GM10847 (cell line): ENCODE measurements around the gene PIGS.

ENCODE experiments used
- POLR2A ChIP-seq: IDR thresholded peaks from 2 replicates; pipeline ENCODE4 v1.6.1; 2011; ENCODE audit not compliant: insufficient read length; ENCODE audit errors: extremely low read depth

Gene PIGS

GRCh38 chr17:28571361-28572122, at the start of gene PIGS:
TSS of gene PIGS (minus strand) at chr17:28571524. CDS start at chr17:28571496, 28 bp downstream.
- TF ChIP-seq POLR2A = peak; percentile 87

GRCh38 chr17:28620010-28620409, 48.7 kb upstream of the PIGS start:
- no peak for TF ChIP-seq POLR2A

DNA sequence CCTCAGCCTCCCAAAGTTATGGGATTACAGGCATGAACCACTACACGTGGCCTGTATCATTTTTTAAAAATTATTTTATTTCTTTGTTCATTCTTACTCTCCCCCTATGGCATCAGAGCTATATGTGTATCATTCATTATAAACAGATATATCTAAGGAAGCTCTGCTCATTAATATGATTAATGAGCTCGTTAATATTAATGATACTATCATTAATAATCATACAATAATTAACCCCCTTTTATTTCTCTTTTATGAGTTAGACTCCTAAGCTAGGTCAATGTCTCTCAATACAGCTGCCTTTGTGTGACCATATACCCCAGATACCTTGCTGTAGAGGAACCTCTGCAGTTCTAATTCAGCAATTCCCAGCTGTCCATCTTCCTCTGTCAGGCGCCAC, 47.1 kb upstream of the PIGS start:
- no peak for TF ChIP-seq POLR2A

DNA sequence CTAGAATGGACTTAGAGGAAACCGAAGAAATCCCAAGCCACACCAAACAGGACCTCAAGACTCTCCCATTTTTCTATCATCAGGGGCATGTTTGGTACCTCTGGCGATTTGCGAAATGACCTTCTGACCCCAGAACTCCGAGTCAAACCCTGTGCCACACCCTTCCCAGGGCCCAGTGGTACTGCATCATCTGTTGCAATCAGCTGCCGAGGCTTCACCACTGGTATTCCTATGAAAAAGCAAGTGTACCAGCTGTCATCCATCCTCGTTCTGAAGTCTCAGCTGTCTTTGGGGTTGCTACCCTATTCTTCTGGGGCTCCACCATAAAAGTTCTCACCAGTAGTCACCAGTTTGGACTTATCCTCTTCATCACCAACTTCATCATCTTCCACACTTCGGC, 45.0 kb upstream of the PIGS start:
- no peak for TF ChIP-seq POLR2A

GRCh38 chr17:28615260-28615940, 44.1 kb upstream of the PIGS start:
- no peak for TF ChIP-seq POLR2A

DNA sequence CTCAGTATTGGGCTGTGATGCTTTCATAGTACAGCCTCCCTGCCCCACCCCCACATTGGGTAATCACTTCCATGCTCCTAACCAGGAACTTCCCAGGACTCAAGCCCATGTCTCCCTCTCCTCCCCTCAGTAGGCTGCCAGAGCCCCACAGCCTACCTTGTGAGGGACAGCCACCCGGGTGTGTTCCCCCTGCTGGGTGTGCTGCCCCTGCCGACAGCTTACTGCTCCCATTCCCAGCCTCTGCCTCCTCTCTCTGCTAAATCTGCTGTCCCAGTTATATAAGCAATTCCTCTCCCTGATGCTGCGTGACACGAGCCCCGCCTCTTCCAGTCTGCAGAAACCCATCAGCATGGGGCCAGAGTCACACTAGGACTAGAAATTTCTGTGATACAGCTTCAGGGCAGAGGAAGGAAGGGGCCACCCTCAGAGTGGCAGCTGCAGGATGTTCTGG, 42.6 kb upstream of the PIGS start, which contains the start of gene RSKR:
Gene RSKR, minus strand, starts transcription at position 255 of the 451 bp plus-strand sequence. Its CDS starts 24 bp downstream, at position 231.
- no peak for TF ChIP-seq POLR2A

DNA sequence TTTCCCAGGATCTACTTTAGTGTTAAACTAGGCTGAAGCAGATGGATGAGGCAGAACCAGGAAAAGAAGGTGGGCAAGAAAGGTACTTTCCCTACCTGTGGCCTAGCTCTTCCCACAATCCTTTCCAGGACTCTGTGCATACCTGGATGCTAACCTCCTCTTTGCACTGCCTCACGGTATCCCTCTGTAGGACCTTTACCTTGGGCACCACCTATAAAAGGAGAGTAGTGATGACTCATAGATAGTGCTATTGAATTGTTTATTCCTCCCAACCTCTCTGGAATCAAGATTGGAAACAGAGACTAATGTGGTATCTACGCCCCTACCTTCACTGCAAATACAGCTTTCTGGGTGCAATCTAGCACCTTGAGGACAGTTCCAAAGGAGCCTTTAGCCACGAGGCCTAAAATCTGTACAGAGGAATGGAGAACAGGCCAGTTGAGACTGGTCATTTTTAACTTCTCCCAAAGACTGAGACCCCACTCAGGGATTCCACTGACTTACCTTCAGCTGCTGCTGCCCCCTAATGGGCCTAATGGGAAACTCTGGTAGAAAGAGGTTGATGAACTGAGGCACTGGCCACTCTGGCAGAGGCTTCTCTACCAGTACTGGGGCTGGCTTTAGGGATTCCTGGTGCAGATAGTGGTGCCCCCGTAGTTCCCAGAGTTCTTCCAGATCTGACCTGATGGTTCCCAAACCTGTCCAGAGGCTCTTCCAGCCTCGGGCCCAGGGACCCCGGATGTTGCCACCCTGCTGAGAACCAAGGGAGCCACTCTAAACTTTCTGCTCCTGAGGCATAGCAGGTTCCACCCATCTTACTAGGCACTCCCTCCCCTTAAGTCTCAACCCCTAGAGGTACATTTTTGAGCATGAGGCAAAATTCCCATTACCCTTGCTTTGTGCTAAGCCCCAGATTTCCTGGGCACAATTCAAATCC, 41.9 kb upstream of the PIGS start:
- no peak for TF ChIP-seq POLR2A

DNA sequence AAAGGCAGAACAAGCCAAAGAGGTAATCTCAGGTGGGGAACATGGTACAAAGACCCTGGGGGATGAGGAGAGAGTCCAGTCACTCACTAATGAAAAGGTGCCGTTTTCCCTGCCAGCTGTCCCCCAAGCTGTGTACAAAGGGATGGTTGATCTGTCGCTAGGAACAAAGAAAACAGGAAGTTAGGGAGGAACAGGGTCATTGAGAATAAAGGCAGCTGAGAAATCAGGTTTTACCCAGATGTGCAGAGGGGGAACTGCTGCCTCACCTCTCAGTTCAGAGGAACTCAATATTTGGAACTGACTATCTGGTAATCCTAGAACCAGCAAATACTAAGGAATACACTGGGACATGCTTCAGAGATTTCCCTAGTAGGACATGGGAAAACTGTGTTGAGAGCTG, 41.2 kb upstream of the PIGS start:
- no peak for TF ChIP-seq POLR2A

GRCh38 chr17:28610376-28610775, 39.1 kb upstream of the PIGS start:
- TF ChIP-seq POLR2A = no peak

- no peak for TF ChIP-seq POLR2A
Observed at GRCh38 chr17:28599311-28600184, 28.2 kb upstream of the PIGS start.

DNA sequence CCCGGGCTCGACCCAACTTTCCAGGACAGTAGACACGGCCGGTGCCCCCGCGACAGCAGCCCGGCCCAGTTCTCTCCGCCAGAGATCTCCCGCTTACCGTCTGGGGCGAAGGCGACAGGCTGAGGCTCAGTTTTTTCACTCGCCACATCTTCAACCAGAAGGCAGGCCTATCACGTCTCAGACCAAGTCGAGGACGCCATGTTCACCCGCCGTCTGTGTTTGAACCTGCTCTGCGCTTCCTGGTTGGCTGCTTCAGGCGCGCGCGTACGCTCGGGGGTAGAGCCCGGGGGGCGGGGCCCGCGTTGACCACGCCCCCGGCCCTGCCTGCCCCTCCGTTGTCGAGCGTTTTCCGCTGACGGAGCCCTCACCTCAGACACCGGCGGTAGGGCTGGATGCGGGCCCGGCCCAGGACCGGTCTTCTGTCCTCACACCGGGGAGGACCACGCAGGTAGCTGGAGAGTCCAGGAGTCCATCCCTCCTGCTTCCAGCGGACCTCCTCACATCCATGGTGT, 27.5 kb upstream of the PIGS start, which contains the start of gene SPAG5:
Gene SPAG5, minus strand, starts transcription at position 227 of the 512 bp plus-strand sequence. Its CDS starts 79 bp downstream, at position 148.
- TF ChIP-seq POLR2A = peak; percentile 87

DNA sequence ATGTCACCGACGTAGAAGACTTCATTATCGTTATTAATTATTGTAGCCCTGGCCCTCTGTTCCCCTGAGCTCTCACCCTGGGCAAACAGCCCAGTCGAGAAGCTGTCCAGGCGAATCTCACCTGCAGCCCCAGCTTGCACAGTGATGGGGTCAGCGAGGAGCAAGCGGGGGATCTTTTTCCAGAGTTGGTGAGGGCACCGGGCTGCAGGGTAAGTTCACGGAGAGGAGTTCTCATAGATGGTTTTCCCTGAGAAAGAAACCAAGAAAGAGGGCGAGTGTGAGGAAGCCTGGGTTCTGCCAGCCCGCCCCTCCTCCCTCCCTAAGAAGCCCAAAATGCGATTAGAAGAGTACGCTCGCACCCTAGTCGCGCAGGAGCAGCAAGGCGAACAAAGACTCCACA, 27.1 kb upstream of the PIGS start:
- no peak for TF ChIP-seq POLR2A

GRCh38 chr17:28597606-28598383, 26.5 kb upstream of the PIGS start:
- TF ChIP-seq POLR2A = no peak
